Activated naive CD4-positive, alpha-beta T cell treated with anti-CD3 and anti-CD28 coated beads for 36 hours (primary cell): ENCODE data around the gene APOO. TPM values are rescaled to one million over a fixed set of nuclear protein-coding genes. Genes with fewer than 3 reads are reported as not detected.
A peak's percentile ranks its signal among the peaks of the same experiment; 100 is the strongest.

Experiments used
- CTCF ChIA-PET: fragments of 350-600 bp; sonication (Branson Sonifier 250); formaldehyde crosslinking; loops from one replicate; lab custom pipeline; 2021; ENCODE audit warnings: antibody characterized with exemption; lab: Charles Lee
- DNase-seq: peaks from one replicate; pipeline ENCODE4 v3.0.0-alpha.2; 2020
- H3K27ac Mint-ChIP-seq: one replicate; pipeline ENCODE4 v1.8.0; 2021; ENCODE audit warnings: mild to moderate bottlenecking, mixed read lengths
- H3K27me3 Mint-ChIP-seq: one replicate; pipeline ENCODE4 v1.8.0; 2021; ENCODE audit warnings: low read depth, mixed read lengths
- H3K36me3 Mint-ChIP-seq: one replicate; pipeline ENCODE4 v1.8.0; 2021; ENCODE audit warnings: low read depth, mixed read lengths
- H3K4me1 Mint-ChIP-seq: one replicate; pipeline ENCODE4 v1.8.0; 2021; ENCODE audit warnings: low read depth, mixed read lengths
- H3K4me3 Mint-ChIP-seq: one replicate; pipeline ENCODE4 v1.8.0; 2021; ENCODE audit warnings: mild to moderate bottlenecking, moderate library complexity, mixed read lengths
- H3K9me3 Mint-ChIP-seq: one replicate; pipeline ENCODE4 v1.8.0; 2021; ENCODE audit warnings: mixed read lengths
- intact Hi-C: fragments of 100-400 bp; cut with micrococcal nuclease; formaldehyde crosslinking; loops from one replicate; pipeline ENCODE4 v1.15.1; 2023
- total RNA-seq, 2 experiments: library from RNA; stranded (reverse); gene quantifications; one replicate each; pipeline ENCODE4 v1.2.3, GENCODE V29; 2021

APOO gene
- total RNA-seq, 2 experiments from 2014 or later = 41.3 to 49.5 TPM

DNA sequence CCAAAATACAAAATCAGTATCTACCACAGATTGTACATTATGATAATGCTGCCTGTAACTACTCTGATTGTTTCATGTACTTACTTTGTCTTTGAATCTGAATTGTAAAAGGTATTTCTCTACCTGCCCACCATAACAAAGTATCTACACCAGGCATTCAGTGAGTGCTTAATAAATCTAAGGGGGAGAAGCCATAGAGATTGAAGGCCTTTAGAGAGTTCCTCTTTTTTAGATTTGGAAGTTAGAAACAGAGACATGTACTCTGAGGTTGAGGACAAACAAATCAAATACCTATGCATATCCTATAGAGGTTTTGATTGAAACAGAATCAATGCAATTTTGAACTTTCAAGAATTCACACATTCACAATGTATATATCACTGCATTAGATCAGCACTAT, 82.1 kb downstream of the APOO start:
- CTCF ChIA-PET = no interaction called here
- Mint-ChIP-seq H3K4me1 (no peaks in the 10 kb centered on the region), H3K4me3 (no peak overlapping the region), H3K27me3 (no peaks in the 10 kb centered on the region), H3K36me3 (no peaks in the 10 kb centered on the region), H3K27ac (no peak overlapping the region), H3K9me3 (no peaks in the 10 kb centered on the region)
- intact Hi-C loops = no loop called here
- DNase-seq = no peak

DNA sequence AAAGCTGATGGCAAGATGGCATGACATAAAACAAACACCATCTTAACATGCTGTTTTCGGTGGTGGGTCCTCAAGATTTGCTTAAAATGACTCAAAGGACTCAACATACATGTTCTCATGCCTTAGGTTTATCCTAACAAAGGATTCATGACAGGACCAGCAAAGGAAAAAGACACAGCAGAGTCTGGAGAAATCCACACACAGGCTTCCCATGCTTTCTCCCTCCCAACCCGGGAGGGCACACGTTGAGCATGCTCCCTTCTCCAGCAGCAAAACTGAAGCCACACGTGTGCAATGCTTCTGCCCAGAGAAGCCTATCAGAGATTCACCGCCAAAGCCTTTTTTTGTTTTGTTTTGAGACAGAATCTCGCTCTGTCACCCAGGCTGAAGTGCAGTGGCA, 84.9 kb downstream of the APOO start:
- CTCF ChIA-PET = no interaction called here

GRCh38 chrX:23822397-23822796, 85.3 kb downstream of the APOO start:
- H3K9me3 Mint-ChIP-seq = no peaks in the 10 kb centered on the region
- no peak overlapping the region for H3K27ac Mint-ChIP-seq
- CTCF ChIA-PET = no interaction called here
- no peak overlapping the region for H3K4me3 Mint-ChIP-seq
- H3K27me3 Mint-ChIP-seq = no peaks in the 10 kb centered on the region
- DNase-seq = no peak
- no peaks in the 10 kb centered on the region for H3K36me3 Mint-ChIP-seq
- H3K4me1 Mint-ChIP-seq = no peaks in the 10 kb centered on the region
- intact Hi-C loops = no loop called here

More for the DNA sequence above, 84.9 kb downstream of the APOO start:
- intact Hi-C loops = no loop called here
- H3K36me3 Mint-ChIP-seq = no peaks in the 10 kb centered on the region
- H3K4me1 Mint-ChIP-seq = no peaks in the 10 kb centered on the region
- no peak overlapping the region for H3K27ac Mint-ChIP-seq
- no peaks in the 10 kb centered on the region for H3K9me3 Mint-ChIP-seq
- H3K4me3 Mint-ChIP-seq = no peak overlapping the region
- DNase-seq = no peak
- no peaks in the 10 kb centered on the region for H3K27me3 Mint-ChIP-seq

DNA sequence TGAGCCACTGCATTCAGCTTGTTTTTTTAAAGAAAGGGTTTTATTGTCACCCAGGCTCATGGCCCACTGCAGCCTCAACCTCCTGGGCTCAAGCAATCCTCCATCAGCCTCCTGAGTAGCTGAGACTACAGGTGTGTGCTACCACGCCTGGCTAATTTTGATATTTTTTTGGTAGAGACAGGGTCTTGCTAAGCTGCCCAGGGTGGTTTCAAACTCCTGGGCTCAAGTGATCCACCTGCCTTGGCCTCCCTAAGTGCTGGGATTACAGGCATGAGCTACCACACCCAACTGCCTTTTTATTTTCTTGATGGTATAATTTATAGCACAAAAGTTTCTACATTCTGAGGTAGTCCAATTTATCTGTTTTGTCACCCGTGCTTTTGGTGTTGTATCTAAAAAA, 85.9 kb downstream of the APOO start:
- H3K27me3 Mint-ChIP-seq = no peaks in the 10 kb centered on the region
- H3K36me3 Mint-ChIP-seq = no peaks in the 10 kb centered on the region
- no peaks in the 10 kb centered on the region for H3K4me1 Mint-ChIP-seq
- DNase-seq = no peak
- intact Hi-C loops = no loop called here
- no peak overlapping the region for H3K4me3 Mint-ChIP-seq
- H3K27ac Mint-ChIP-seq = no peak overlapping the region
- CTCF ChIA-PET = interaction anchor here (0.6 kb wide), 1 partner anchor 73 kb away, joined by 4 read pairs; no protein-coding TSS in a partner anchor
- H3K9me3 Mint-ChIP-seq = no peaks in the 10 kb centered on the region

DNA sequence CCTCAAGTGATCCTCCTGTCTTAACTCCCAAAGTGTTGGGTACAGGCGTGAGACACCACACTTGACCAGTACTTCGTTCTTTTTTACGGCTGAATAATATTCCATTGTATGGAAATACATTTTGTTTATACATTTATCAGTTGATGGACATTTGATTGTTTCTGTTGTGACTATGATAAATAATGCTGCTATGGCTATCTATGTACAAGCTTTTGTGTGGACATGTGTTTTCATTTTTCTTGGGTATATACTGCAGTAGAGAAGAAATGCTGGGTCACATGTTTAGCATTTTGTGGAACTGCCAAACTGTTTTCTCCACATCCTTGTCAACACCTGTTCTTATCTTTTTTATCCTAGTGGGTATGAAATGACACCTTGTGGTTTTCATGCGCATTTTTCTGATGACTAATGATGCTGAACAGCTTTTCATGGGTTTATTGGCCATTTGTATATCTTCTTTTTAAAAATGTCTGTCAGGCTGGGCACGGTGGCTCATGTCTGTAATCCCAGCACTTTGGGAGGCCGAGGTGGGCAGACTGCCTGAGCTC, 87.4 kb downstream of the APOO start:
- no peaks in the 10 kb centered on the region for H3K36me3 Mint-ChIP-seq
- no peaks in the 10 kb centered on the region for H3K9me3 Mint-ChIP-seq
- CTCF ChIA-PET = interaction anchor here (0.6 kb wide), 1 partner anchor 85 kb away, joined by 3 read pairs; no protein-coding TSS in a partner anchor
- intact Hi-C loops = no loop called here
- H3K27me3 Mint-ChIP-seq = no peaks in the 10 kb centered on the region
- H3K4me1 Mint-ChIP-seq = no peaks in the 10 kb centered on the region
- no peak overlapping the region for H3K4me3 Mint-ChIP-seq
- H3K27ac Mint-ChIP-seq = no peak overlapping the region
- DNase-seq = no peak

DNA sequence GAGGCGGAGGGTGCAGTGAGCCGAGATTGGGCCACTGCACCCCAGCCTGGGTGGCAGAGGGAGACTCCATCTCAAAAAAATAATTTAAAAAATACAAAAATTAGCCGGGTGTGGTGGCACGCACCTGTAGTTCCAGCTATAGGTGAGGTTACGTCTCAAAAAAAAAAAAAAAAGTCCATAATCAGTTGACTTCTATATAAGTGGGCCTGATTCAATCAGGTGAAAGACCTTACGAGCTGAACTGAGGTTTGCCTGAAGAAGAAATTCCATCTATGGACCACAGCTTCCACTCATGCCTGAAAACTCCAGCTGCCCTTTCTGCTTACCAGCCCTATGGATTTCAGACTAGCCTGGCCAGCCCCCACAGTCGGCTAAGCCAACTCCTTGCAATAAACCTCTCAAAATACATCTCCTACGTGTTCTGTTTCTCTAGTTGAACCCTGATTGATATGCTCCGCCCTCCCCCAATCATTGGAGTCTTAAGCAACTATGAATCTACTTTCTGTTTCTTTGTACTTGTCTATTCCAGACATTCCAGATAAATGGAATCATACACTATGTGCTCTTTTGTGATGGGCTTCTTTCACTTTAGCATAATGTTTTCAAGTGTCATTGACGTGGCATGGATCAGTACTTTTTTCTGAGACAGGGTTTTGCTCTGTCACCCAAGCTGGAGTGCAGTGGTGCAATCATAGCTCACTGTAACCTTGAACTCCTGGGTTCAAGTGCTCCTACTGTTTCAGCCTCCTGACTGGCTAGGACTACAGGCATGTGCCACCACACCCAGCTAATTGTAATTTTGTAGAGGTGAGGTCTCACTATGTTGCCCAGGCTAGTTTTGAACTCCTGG, 88.1 kb downstream of the APOO start:
- no peak overlapping the region for H3K27ac Mint-ChIP-seq
- intact Hi-C loops = no loop called here
- no peaks in the 10 kb centered on the region for H3K4me1 Mint-ChIP-seq
- no peak overlapping the region for H3K4me3 Mint-ChIP-seq
- no peak for DNase-seq
- no peaks in the 10 kb centered on the region for H3K9me3 Mint-ChIP-seq
- CTCF ChIA-PET = interaction anchor here (0.7 kb wide), 1 partner anchor 178 kb away, joined by 3 read pairs; no protein-coding TSS in a partner anchor
- H3K36me3 Mint-ChIP-seq = no peaks in the 10 kb centered on the region
- no peaks in the 10 kb centered on the region for H3K27me3 Mint-ChIP-seq

- H3K9me3 Mint-ChIP-seq = no peaks in the 10 kb centered on the region
- no peaks in the 10 kb centered on the region for H3K4me1 Mint-ChIP-seq
- no peak overlapping the region for H3K27ac Mint-ChIP-seq
- intact Hi-C loops = no loop called here
- CTCF ChIA-PET = no interaction called here
- H3K27me3 Mint-ChIP-seq = no peaks in the 10 kb centered on the region
- no peak for DNase-seq
- H3K36me3 Mint-ChIP-seq = no peaks in the 10 kb centered on the region
- no peak overlapping the region for H3K4me3 Mint-ChIP-seq
These were observed 89.8 kb downstream of the APOO start for GRCh38 chrX:23817979-23818336.

DNA sequence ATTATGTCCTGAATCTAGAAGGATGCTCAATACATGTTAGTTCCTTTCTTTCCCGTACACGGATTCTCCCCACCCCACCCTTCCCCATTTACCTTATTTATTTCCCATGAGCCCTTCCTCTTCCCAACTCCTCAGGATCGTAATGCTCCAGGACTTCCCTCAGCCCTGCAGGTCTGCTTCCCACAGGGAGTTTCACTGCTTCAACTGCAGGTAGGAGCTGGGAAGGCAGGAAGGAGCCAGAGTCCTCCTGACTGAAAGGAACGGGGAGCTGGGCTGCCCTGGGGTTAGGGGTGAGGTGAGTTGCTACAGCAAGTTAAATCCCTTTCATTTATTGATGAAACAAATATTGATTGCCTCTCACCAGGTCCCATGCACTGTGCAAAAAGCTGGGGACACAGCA, 91.6 kb downstream of the APOO start:
- Mint-ChIP-seq H3K9me3 (no peaks in the 10 kb centered on the region), H3K36me3 (no peaks in the 10 kb centered on the region), H3K27me3 (no peaks in the 10 kb centered on the region), H3K4me3 (no peak overlapping the region), H3K27ac (no peak overlapping the region), H3K4me1 (peaks cover 4% of the 10 kb centered on the region)
- CTCF ChIA-PET = interaction anchor here (0.6 kb wide), 1 partner anchor 119 kb away, joined by 4 read pairs; no protein-coding TSS in a partner anchor
- no peak for DNase-seq
- intact Hi-C loops = no loop called here

DNA sequence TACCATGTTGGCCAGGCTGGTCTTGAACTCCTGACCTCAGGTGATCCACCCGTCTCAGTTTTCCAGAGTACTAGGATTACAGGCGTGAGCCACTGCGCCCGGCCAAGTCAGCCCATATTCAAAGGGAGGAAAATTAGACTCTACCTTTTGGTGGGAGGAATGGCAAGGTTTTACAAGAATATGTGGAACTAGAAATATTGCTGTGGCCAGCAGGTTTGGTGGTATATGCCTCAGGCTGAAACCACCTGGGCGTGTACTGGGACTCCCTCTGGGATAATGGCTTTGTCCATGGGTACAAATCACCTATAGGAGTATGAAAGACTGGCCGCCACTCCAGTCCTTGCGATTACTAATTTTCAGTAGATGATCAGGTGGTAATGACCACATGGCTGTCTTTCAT, 92.4 kb downstream of the APOO start:
- Mint-ChIP-seq H3K4me3 (no peak overlapping the region), H3K27ac (no peak overlapping the region), H3K27me3 (no peaks in the 10 kb centered on the region), H3K9me3 (no peaks in the 10 kb centered on the region), H3K4me1 (peaks cover 8% of the 10 kb centered on the region), H3K36me3 (no peaks in the 10 kb centered on the region)
- intact Hi-C loops = no loop called here
- DNase-seq = no peak
- CTCF ChIA-PET = no interaction called here

DNA sequence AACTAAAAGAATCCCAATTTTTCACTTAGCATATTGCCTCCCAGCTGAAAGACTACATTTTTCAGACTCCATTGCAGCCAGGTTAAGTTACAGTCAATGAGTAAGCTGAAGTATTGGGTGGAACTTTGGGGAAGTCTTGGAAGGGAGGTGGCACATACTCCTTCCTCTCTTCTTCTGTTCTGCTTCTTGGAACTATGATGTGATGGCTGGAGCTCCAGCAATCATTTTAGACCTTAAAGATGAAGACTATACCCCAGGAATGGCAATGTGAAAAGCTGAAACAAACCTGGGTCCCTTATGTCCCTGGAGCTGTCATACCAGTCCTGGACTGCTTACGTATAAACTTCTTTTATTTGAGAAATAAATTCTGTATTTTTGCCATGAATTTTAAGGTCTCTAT, 93.9 kb downstream of the APOO start:
- Mint-ChIP-seq H3K4me3 (no peak overlapping the region), H3K27ac (no peak overlapping the region), H3K9me3 (no peaks in the 10 kb centered on the region), H3K36me3 (no peaks in the 10 kb centered on the region), H3K4me1 (peaks cover 8% of the 10 kb centered on the region), H3K27me3 (no peaks in the 10 kb centered on the region)
- no peak for DNase-seq
- CTCF ChIA-PET = interaction anchor here (1.1 kb wide), 1 partner anchor 88 kb away, joined by 3 read pairs; no protein-coding TSS in a partner anchor
- intact Hi-C loops = no loop called here

GRCh38 chrX:23811656-23812055, 96.1 kb downstream of the APOO start:
- no peak overlapping the region for H3K4me3 Mint-ChIP-seq
- H3K27ac Mint-ChIP-seq = no peak overlapping the region
- intact Hi-C loops = loop anchor here (1.0 kb wide), 1 partner anchor 91 kb away; no protein-coding TSS in a partner anchor
- no peaks in the 10 kb centered on the region for H3K36me3 Mint-ChIP-seq
- CTCF ChIA-PET = no interaction called here
- peaks cover 8% of the 10 kb centered on the region for H3K4me1 Mint-ChIP-seq
- DNase-seq = no peak
- no peaks in the 10 kb centered on the region for H3K27me3 Mint-ChIP-seq
- H3K9me3 Mint-ChIP-seq = no peaks in the 10 kb centered on the region

DNA sequence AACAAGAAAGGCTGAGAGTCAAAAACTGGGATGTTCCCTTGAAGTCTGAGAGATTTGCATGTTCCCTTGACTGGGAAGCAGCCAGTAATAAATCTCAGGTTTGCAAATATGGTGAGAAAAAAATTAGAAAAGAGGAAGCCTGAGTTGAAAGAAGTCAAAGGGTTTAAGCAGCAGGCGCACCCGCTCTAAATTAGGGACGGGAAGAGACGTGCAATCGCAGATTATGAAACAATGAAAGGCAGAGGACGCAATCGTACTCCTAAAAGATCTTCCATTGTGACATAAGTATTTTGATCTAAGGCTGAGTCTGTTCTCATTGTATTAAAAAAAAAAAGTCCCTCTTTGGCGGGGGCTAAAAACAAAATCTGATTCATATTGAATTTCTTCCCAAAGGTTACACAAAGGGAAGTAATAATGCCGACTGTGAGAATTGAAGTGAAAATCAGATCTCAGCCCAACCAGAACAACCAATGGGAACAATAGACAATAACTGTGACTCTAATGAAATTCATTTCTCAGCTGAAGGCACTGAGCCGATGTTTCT, 96.6 kb downstream of the APOO start:
- CTCF ChIA-PET = no interaction called here
- intact Hi-C loops = loop anchor here (1.0 kb wide), 1 partner anchor 91 kb away; no protein-coding TSS in a partner anchor
- Mint-ChIP-seq H3K4me1 (peaks cover 8% of the 10 kb centered on the region), H3K9me3 (no peaks in the 10 kb centered on the region), H3K27me3 (no peaks in the 10 kb centered on the region), H3K27ac (no peak overlapping the region), H3K36me3 (no peaks in the 10 kb centered on the region), H3K4me3 (peak overlapping the region; percentile 6)
- peak; percentile 12 for DNase-seq
